Mesenchymal stem cell (in vitro differentiated cells and primary cell): ENCODE results near the gene RASGRF2.
"Not testable (repeated sequence)": the region's sequence is repeated elsewhere in the genome, so short reads cannot be mapped to it uniquely, and the experiment has no call there.

Experiments used
- DNase-seq: peaks from one replicate; pipeline ENCODE4 v3.0.0-alpha.2; 2013
- H2AFZ ChIP-seq: one replicate; pipeline ENCODE4 v1.6.1; 2013; ENCODE audit warnings: low read depth, mild to moderate bottlenecking, control low read depth, inconsistent platforms, low read length, moderate library complexity
- H2AK5ac ChIP-seq: 2 replicates; pipeline ENCODE4 v1.6.1; 2013; ENCODE audit warnings: low read length, moderate library complexity, mild to moderate bottlenecking, inconsistent platforms; ENCODE audit not compliant: severe bottlenecking
- H2BK120ac ChIP-seq: one replicate; pipeline ENCODE4 v1.6.1; 2013; ENCODE audit warnings: low read depth, mild to moderate bottlenecking, inconsistent platforms, low read length, moderate library complexity
- H2BK12ac ChIP-seq, 2 experiments: one replicate each; pipeline ENCODE4 v1.6.1; 2013; ENCODE audit warnings: inconsistent platforms in 2 of 2, low read length in 2 of 2, mild to moderate bottlenecking in 2 of 2, moderate library complexity in 2 of 2, control low read depth in 1 of 2
- H2BK15ac ChIP-seq: one replicate; pipeline ENCODE4 v1.6.1; 2013; ENCODE audit warnings: mild to moderate bottlenecking, low read depth, inconsistent platforms; ENCODE audit not compliant: poor library complexity, severe bottlenecking
- H2BK5ac ChIP-seq: 2 replicates; pipeline ENCODE4 v1.6.1; 2013; ENCODE audit warnings: low read depth, mild to moderate bottlenecking, low read length, control low read depth, inconsistent platforms; ENCODE audit not compliant: poor library complexity, severe bottlenecking
- H3K14ac ChIP-seq, 2 experiments: one replicate each; pipeline ENCODE4 v1.6.1; 2013; ENCODE audit warnings: inconsistent platforms in 2 of 2, low read length in 2 of 2, control low read depth in 1 of 2, mild to moderate bottlenecking in 1 of 2, moderate library complexity in 1 of 2
- H3K18ac ChIP-seq, 2 experiments: one replicate each; pipeline ENCODE4 v1.6.1; 2013; ENCODE audit warnings: inconsistent platforms in 2 of 2, low read length in 2 of 2, control low read depth in 1 of 2, low read depth in 1 of 2, mild to moderate bottlenecking in 1 of 2
- H3K23ac ChIP-seq, 2 experiments: one replicate each; pipeline ENCODE4 v1.6.1; 2013; ENCODE audit warnings: inconsistent platforms in 2 of 2, low read length in 2 of 2, mild to moderate bottlenecking in 2 of 2, moderate library complexity in 2 of 2, control low read depth in 1 of 2
- H3K27ac ChIP-seq: 2 replicates; pipeline ENCODE4 v1.5.1; 2013; ENCODE audit warnings: mild to moderate bottlenecking, moderate library complexity, low read length, control low read depth, inconsistent platforms; ENCODE audit not compliant: poor library complexity, severe bottlenecking
- H3K27me3 ChIP-seq, 2 experiments: 2 replicates each; pipeline versions ENCODE4 v1.6.1 to v1.7.0; 2013; ENCODE audit warnings: low read length in 2 of 2, mild to moderate bottlenecking in 2 of 2, moderate library complexity in 2 of 2, control low read depth in 1 of 2, inconsistent platforms in 1 of 2; ENCODE audit not compliant: control insufficient read depth in 1 of 2, insufficient read depth in 1 of 2
- H3K36me3 ChIP-seq, 2 experiments: 2 replicates each; pipeline versions ENCODE4 v1.6.1 to v1.7.0; 2013; ENCODE audit warnings: low read length in 2 of 2, control low read depth in 1 of 2, inconsistent platforms in 1 of 2, low read depth in 1 of 2, mild to moderate bottlenecking in 1 of 2; ENCODE audit not compliant: insufficient read depth in 2 of 2, control insufficient read depth in 1 of 2
- H3K4ac ChIP-seq, 2 experiments: one replicate each; pipeline ENCODE4 v1.6.1; 2013; ENCODE audit warnings: inconsistent platforms in 2 of 2, low read length in 2 of 2, mild to moderate bottlenecking in 2 of 2, moderate library complexity in 2 of 2, control low read depth in 1 of 2, low read depth in 1 of 2
- H3K4me1 ChIP-seq: 2 replicates; pipeline ENCODE4 v1.6.1; 2013; ENCODE audit warnings: low read depth, low read length, control low read depth; ENCODE audit not compliant: control insufficient read depth, insufficient read depth
- H3K4me2 ChIP-seq: 2 replicates; pipeline ENCODE4 v1.6.1; 2013; ENCODE audit warnings: low read length, mild to moderate bottlenecking, inconsistent platforms; ENCODE audit not compliant: poor library complexity, severe bottlenecking
- H3K4me3 ChIP-seq, 2 experiments: 2 replicates each; pipeline versions ENCODE4 v1.5.1 to v1.7.0; 2013; ENCODE audit warnings: low read length in 2 of 2, mild to moderate bottlenecking in 2 of 2, control low read depth in 1 of 2, low read depth in 1 of 2; ENCODE audit not compliant: insufficient read depth in 1 of 2
- H3K79me1 ChIP-seq: replicated peaks from 2 replicates; pipeline ENCODE4 v1.6.1; 2013; ENCODE audit warnings: mild to moderate bottlenecking, control low read depth, low read length, inconsistent platforms; ENCODE audit not compliant: poor library complexity, severe bottlenecking
- H3K9ac ChIP-seq: 2 replicates; pipeline ENCODE4 v1.7.0; 2013; ENCODE audit warnings: mild to moderate bottlenecking, low read length, moderate library complexity
- H3K9me3 ChIP-seq: 2 replicates; pipeline ENCODE4 v1.7.0; 2013; ENCODE audit warnings: mild to moderate bottlenecking, low read length; ENCODE audit not compliant: control insufficient read depth
- H4K8ac ChIP-seq: one replicate; pipeline ENCODE4 v1.6.1; 2013; ENCODE audit warnings: inconsistent platforms, mild to moderate bottlenecking, low read length, moderate library complexity
- H4K91ac ChIP-seq: one replicate; pipeline ENCODE4 v1.6.1; 2013; ENCODE audit warnings: mild to moderate bottlenecking, low read length, inconsistent platforms
- WGBS: methylation state at CpG from one replicate; pipeline ENCODE4 v1.1.7; 2013; ENCODE audit warnings: mixed read lengths; 5-methylcytosine and 5-hydroxymethylcytosine counted together

RASGRF2 gene

DNA sequence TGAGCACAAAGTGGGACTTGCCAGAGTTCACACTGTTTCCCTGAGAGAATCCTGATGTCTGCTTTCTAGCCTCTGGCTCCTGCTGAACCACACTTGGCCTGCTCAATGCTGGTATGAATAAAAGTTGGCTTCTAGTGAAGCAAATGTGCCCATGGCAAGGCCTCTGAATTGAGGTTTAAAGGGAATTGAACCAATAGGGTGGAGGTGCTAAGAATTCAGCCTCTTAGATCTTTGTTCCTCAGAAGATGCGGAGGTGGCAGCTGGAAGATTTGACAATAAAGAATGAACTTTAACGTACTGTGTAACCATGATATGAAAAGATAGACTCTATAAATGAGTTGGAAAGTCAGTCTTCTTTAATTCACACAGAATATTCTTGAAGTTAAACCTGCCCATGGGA is 57.2 kb downstream of the RASGRF2 start:
- H2BK12ac ChIP-seq = no peak overlapping the region
- WGBS = 88% methylated on average over 1 of the region's 2 CpGs
- H3K4me2 ChIP-seq = no peak overlapping the region
- no peak overlapping the region for H4K91ac ChIP-seq
- H2AFZ ChIP-seq = no peak overlapping the region
- no peak overlapping the region for H3K9ac ChIP-seq
- no peak overlapping the region for H2BK5ac ChIP-seq
- peak overlapping the region; percentile 55 for H4K8ac ChIP-seq
- no peak for DNase-seq
- peaks cover 10 to 24% of the 10 kb centered on the region in 2 experiments for H3K27me3 ChIP-seq
- peaks cover 5% of the 10 kb centered on the region for H3K4me1 ChIP-seq
- no peaks in the 10 kb centered on the region for H3K9me3 ChIP-seq
- H3K14ac ChIP-seq = no peak overlapping the region
- no peak overlapping the region for H3K18ac ChIP-seq
- no peak overlapping the region for H2AK5ac ChIP-seq
- H2BK15ac ChIP-seq = no peak overlapping the region
- no peak overlapping the region for H3K4ac ChIP-seq
- no peak overlapping the region for H3K23ac ChIP-seq
- H3K36me3 ChIP-seq = no peaks in the 10 kb centered on the region
- no peak overlapping the region for H3K27ac ChIP-seq
- no peak overlapping the region for H3K4me3 ChIP-seq
- H2BK120ac ChIP-seq = no peak overlapping the region
- no peaks in the 10 kb centered on the region for H3K79me1 ChIP-seq

DNA sequence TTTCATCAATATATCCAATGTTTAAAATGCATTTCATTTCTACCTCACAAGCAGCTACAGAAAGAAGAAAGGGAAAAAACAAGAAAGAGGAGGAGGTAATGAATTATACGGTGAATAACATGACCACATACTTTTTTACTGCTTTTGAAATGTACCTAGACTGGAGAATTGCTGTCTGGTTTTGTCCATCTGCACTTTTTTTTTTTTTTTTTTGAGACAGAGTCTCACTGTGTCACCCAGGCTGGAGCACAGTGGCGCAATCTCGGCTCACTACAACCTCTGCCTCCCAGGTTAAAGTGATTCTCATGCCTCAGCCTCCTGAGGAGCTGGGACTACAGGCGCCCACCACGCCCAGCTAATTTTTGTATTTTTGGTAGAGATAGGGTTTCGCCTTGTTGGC is 58.4 kb downstream of the RASGRF2 start:
- DNase-seq = peak; percentile 41
- H3K27me3 ChIP-seq = peaks cover 14 to 29% of the 10 kb centered on the region in 2 experiments
- H4K8ac ChIP-seq, H3K4ac ChIP-seq, H2BK5ac ChIP-seq, H2BK15ac ChIP-seq, H4K91ac ChIP-seq, H3K27ac ChIP-seq, H2BK120ac ChIP-seq, H3K79me1 ChIP-seq, H3K4me2 ChIP-seq, H3K9me3 ChIP-seq, H3K36me3 ChIP-seq, H3K14ac ChIP-seq, H3K23ac ChIP-seq, H3K4me1 ChIP-seq, H3K9ac ChIP-seq, H3K4me3 ChIP-seq, H2AFZ ChIP-seq, H2AK5ac ChIP-seq, H2BK12ac ChIP-seq, H3K18ac ChIP-seq: not testable (repeated sequence)
- WGBS = 96% methylated on average over 4 of the region's 6 CpGs

DNA sequence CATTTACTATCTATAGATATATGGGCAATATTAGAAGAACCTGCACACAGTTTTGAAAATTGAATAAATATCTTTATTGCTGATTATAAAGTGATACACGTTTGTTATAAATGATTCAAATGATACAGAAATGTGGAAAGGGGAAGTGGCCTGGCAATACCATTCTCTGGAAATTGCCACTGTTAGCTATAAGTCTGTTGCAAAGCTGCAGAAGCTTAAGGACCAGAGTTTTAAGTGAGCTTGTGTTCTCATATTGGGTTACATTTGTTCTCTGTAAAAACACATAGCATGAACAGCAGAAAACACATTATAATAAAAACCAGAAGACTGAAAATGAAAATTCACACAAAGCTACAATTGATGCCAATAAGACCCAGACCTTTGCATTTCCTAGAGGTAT is 59.6 kb downstream of the RASGRF2 start:
- Histone ChIP-seq H3K27me3 (peaks cover 14 to 29% of the 10 kb centered on the region in 2 experiments), H3K14ac (no peak overlapping the region), H3K4me3 (no peak overlapping the region), H2AFZ (no peak overlapping the region), H3K23ac (no peak overlapping the region), H2AK5ac (no peak overlapping the region), H2BK5ac (no peak overlapping the region), H3K9me3 (no peaks in the 10 kb centered on the region), H3K79me1 (no peaks in the 10 kb centered on the region), H3K4ac (no peak overlapping the region), H3K9ac (no peak overlapping the region), H3K36me3 (no peaks in the 10 kb centered on the region), H2BK12ac (no peak overlapping the region), H3K4me2 (no peak overlapping the region), H4K91ac (no peak overlapping the region), H2BK120ac (no peak overlapping the region), H2BK15ac (no peak overlapping the region), H4K8ac (no peak overlapping the region), H3K18ac (no peak overlapping the region), H3K27ac (no peak overlapping the region), H3K4me1 (peaks cover 5% of the 10 kb centered on the region)
- DNase-seq = no peak
- 100% methylated on average over 1 of the region's 1 CpG for whole genome bisulfite sequencing

DNA sequence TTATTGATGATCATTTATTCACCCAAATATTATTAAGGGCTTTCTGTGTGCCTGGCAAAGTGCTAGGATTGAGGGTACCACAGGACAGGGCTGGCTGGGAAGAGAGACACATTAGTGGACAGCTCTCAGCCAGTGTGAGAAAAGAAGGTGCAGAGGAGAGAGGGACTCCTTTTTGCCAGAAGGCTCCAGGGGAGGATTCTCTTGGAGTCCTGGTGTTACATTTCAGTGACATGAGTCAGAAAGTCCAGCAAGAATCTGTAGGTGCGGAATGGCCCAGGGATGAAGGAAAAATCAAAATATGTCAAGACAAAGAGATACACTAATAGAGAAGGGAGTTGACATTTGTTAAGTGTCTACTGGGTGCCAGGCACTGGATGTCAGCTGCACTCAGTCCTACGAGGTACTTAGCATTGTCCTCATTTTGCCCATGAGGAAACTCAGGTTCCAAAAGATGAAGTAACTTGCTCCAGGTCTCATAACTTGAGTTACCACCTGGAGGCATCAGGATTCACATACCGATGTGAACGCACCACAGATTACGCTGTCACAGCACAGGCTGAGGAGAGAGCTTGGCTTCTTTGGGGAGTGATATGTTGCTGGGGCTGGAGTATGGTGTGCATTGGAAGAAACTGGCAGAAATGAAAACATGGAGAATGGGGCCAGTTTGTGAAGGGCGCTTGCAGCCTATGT is 60.5 kb downstream of the RASGRF2 start:
- no peak overlapping the region for H3K4me3 ChIP-seq
- H3K27ac ChIP-seq = no peak overlapping the region
- no peaks in the 10 kb centered on the region for H3K79me1 ChIP-seq
- H3K4me1 ChIP-seq = peaks cover 5% of the 10 kb centered on the region
- H3K14ac ChIP-seq = no peak overlapping the region
- H2AK5ac ChIP-seq = no peak overlapping the region
- H3K27me3 ChIP-seq = peaks cover 14 to 29% of the 10 kb centered on the region in 2 experiments
- WGBS = 89% methylated on average over 6 of the region's 6 CpGs
- H2BK12ac ChIP-seq = no peak overlapping the region
- no peak overlapping the region for H4K8ac ChIP-seq
- H2AFZ ChIP-seq = no peak overlapping the region
- no peak overlapping the region for H3K4ac ChIP-seq
- H2BK120ac ChIP-seq = no peak overlapping the region
- H2BK15ac ChIP-seq = no peak overlapping the region
- DNase-seq = peak; percentile 33
- no peaks in the 10 kb centered on the region for H3K36me3 ChIP-seq
- H2BK5ac ChIP-seq = no peak overlapping the region
- H3K4me2 ChIP-seq = no peak overlapping the region
- no peak overlapping the region for H3K9ac ChIP-seq
- H3K23ac ChIP-seq = no peak overlapping the region
- no peak overlapping the region for H4K91ac ChIP-seq
- H3K18ac ChIP-seq = no peak overlapping the region
- H3K9me3 ChIP-seq = no peaks in the 10 kb centered on the region
